ENCODE measurements around the gene DDX4. TPM values are rescaled to one million over a fixed set of nuclear protein-coding genes. Genes with fewer than 3 reads are reported as not detected.

Gene DDX4
- total and polyA plus RNA-seq, 9 of the 15 experiments (the other 6 are each of a cell fraction or from before 2014, with no cell fraction given): not detected

DNA sequence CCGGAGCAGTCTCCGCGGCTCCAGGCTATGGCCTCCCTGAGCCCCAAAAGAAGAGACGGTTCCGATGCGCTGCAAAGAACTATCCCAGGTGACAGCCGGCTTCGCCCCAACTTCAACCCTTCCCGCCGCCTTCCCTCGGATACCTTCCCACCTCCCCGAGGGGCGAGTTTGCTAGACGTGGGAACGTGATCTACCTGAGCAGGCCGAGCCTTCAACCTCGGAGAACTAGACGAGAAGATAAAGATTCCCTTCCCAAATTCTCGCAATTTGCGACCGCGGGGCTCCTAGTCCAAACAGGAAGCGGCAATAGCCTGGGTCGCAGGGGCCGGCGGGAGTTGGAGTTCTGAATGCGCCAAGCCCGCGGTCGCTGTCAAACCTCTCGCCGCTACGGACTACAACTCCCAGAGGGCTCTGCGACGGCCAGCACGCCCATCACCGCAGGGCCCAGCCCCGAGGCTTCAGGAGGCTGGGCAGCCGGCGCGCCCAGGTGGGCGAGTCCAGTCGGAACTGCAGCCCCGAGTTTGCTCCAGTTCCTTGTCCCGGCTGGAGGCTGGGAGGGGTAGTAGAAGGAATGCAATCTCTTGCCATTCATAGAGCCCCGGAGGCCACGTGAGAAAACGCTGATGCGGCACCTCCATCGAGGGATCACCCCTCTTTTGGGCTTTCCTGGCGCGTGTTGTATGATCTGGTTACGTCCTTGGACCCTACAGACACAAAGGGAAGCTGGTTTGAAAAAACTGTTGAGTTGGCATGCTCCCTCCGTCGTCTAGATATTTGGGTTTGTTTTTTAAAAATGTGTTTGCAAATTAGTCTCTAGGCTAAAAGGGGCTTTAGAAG is 25.6 kb upstream of the DDX4 start, which contains the start of gene SLC38A9 (continued):
- peak; percentile 88 for TF ChIP-seq PHF8 (IDR thresholded peaks at IDR 0.05; ENCODE audit: borderline replicate concordance, low read length)
- peak; percentile 86 for TF ChIP-seq RBBP5 (IDR thresholded peaks at IDR 0.05; ENCODE audit: borderline replicate concordance, insufficient read depth, low read length, poor library complexity, severe bottlenecking)
- TF ChIP-seq NR1H2 (CRISPR knock-in tag; IDR thresholded peaks at IDR 0.05): no peak
- no peak for TF ChIP-seq GATAD2A (IDR thresholded peaks at IDR 0.05)
- peak; percentile 73; the same call in 1 of the 2 replicates for TF ChIP-seq ZNF766 (CRISPR knock-in tag; conservative IDR thresholded peaks at IDR 0.05)
- TF ChIP-seq ZNF778 (CRISPR knock-in tag; IDR thresholded peaks at IDR 0.05): no peak
- TF ChIP-seq HDAC6 (IDR thresholded peaks at IDR 0.05; ENCODE audit: low read depth, low read length): no peak
- no peak for TF ChIP-seq ZNF140 (CRISPR knock-in tag; IDR thresholded peaks at IDR 0.05)
- no peak for TF ChIP-seq PHTF2 (CRISPR knock-in tag; IDR thresholded peaks at IDR 0.05)
- no peak for TF ChIP-seq SAP30 (IDR thresholded peaks at IDR 0.05; ENCODE audit: borderline replicate concordance, insufficient read depth, low read depth, low read length, poor library complexity, severe bottlenecking)
- TF ChIP-seq SETDB1 (IDR thresholded peaks at IDR 0.05; ENCODE audit: low read length): no peak
- TF ChIP-seq, protein P1, sequence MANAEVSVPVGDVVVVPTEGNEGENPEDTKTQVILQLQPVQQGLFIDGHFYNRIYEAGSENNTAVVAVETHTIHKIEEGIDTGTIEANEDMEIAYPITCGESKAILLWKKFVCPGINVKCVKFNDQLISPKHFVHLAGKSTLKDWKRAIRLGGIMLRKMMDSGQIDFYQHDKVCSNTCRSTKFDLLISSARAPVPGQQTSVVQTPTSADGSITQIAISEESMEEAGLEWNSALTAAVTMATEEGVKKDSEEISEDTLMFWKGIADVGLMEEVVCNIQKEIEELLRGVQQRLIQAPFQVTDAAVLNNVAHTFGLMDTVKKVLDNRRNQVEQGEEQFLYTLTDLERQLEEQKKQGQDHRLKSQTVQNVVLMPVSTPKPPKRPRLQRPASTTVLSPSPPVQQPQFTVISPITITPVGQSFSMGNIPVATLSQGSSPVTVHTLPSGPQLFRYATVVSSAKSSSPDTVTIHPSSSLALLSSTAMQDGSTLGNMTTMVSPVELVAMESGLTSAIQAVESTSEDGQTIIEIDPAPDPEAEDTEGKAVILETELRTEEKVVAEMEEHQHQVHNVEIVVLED (CRISPR knock-in tag; IDR thresholded peaks at IDR 0.05): 0 out of 2 replicates have a peak, but pooled peaks have one; percentile 22
- 0 out of 2 replicates have a peak, but pooled peaks have one; percentile 11 for TF ChIP-seq ETV1 (tag; conservative IDR thresholded peaks at IDR 0.05; ENCODE audit: low read depth)
- no peak for TF ChIP-seq PYGO2 (tag; IDR thresholded peaks at IDR 0.05)
- TF ChIP-seq KLF13 (tag; IDR thresholded peaks at IDR 0.05; ENCODE audit: borderline replicate concordance, low read depth): peak; percentile 50; the same call in 1 of the 2 replicates
- TF ChIP-seq, protein P2, sequence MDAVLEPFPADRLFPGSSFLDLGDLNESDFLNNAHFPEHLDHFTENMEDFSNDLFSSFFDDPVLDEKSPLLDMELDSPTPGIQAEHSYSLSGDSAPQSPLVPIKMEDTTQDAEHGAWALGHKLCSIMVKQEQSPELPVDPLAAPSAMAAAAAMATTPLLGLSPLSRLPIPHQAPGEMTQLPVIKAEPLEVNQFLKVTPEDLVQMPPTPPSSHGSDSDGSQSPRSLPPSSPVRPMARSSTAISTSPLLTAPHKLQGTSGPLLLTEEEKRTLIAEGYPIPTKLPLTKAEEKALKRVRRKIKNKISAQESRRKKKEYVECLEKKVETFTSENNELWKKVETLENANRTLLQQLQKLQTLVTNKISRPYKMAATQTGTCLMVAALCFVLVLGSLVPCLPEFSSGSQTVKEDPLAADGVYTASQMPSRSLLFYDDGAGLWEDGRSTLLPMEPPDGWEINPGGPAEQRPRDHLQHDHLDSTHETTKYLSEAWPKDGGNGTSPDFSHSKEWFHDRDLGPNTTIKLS (IDR thresholded peaks at IDR 0.05; ENCODE audit: borderline replicate concordance, low read depth): peak; percentile 81; the same call in 1 of the 2 replicates
- TF ChIP-seq DACH1 (IDR thresholded peaks at IDR 0.05; ENCODE audit: partially characterized antibody): no peak
- TF ChIP-seq, protein P3, sequence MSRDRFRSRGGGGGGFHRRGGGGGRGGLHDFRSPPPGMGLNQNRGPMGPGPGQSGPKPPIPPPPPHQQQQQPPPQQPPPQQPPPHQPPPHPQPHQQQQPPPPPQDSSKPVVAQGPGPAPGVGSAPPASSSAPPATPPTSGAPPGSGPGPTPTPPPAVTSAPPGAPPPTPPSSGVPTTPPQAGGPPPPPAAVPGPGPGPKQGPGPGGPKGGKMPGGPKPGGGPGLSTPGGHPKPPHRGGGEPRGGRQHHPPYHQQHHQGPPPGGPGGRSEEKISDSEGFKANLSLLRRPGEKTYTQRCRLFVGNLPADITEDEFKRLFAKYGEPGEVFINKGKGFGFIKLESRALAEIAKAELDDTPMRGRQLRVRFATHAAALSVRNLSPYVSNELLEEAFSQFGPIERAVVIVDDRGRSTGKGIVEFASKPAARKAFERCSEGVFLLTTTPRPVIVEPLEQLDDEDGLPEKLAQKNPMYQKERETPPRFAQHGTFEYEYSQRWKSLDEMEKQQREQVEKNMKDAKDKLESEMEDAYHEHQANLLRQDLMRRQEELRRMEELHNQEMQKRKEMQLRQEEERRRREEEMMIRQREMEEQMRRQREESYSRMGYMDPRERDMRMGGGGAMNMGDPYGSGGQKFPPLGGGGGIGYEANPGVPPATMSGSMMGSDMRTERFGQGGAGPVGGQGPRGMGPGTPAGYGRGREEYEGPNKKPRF (IDR thresholded peaks at IDR 0.05; ENCODE audit: low read depth, low read length): no peak
- TF ChIP-seq ZNF79 (CRISPR knock-in tag; IDR thresholded peaks at IDR 0.05; ENCODE audit: low read depth): no peak
- TF ChIP-seq EWSR1 (IDR thresholded peaks at IDR 0.05; ENCODE audit: borderline replicate concordance, low read depth, partially characterized antibody): no peak
- no peak for TF ChIP-seq EHMT2 (IDR thresholded peaks at IDR 0.05)
- peak; percentile 96 for TF ChIP-seq ZNF143 (CRISPR knock-in tag; IDR thresholded peaks at IDR 0.05)
